GM12801 (cell line): Measurements from ENCODE around the gene SNX24.

ENCODE experiments used
- TF ChIP-seq, protein P1 (sequence below): IDR thresholded peaks from one replicate; pipeline ENCODE4 v1.5.1; 2011; ENCODE audit warnings: control low read depth; ENCODE audit not compliant: insufficient read length; ENCODE audit errors: extremely low read depth

The SNX24 gene

GRCh38 chr5:123028222-123028621, 182.8 kb downstream of the SNX24 start:
- TF ChIP-seq, protein P1, sequence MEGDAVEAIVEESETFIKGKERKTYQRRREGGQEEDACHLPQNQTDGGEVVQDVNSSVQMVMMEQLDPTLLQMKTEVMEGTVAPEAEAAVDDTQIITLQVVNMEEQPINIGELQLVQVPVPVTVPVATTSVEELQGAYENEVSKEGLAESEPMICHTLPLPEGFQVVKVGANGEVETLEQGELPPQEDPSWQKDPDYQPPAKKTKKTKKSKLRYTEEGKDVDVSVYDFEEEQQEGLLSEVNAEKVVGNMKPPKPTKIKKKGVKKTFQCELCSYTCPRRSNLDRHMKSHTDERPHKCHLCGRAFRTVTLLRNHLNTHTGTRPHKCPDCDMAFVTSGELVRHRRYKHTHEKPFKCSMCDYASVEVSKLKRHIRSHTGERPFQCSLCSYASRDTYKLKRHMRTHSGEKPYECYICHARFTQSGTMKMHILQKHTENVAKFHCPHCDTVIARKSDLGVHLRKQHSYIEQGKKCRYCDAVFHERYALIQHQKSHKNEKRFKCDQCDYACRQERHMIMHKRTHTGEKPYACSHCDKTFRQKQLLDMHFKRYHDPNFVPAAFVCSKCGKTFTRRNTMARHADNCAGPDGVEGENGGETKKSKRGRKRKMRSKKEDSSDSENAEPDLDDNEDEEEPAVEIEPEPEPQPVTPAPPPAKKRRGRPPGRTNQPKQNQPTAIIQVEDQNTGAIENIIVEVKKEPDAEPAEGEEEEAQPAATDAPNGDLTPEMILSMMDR: no peak

DNA sequence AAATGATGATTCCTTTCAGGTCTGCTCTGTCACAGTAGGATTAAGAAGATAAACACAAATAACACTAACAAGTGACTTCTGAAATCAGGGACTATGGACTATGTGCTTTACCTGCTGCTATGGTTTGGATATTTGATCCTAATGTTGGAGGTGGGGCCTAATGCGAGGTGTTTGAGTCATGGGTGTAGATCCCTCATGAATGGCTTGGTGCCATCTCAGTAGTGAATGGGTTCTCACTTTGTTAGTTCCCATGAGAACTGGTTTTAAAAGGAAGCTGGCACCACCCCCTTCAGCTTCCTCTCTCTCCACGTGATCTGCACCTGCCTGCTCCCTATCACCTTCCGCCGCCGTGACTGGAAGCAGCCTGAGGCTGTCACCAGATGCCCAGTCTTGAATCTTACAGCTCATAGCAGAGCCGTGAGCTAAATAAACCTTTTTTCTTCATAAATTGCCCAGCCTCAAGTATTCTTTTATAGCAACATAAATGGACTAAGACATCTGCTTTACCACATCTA, 187.8 kb downstream of the SNX24 start:
- TF ChIP-seq, protein P1: no peak

DNA sequence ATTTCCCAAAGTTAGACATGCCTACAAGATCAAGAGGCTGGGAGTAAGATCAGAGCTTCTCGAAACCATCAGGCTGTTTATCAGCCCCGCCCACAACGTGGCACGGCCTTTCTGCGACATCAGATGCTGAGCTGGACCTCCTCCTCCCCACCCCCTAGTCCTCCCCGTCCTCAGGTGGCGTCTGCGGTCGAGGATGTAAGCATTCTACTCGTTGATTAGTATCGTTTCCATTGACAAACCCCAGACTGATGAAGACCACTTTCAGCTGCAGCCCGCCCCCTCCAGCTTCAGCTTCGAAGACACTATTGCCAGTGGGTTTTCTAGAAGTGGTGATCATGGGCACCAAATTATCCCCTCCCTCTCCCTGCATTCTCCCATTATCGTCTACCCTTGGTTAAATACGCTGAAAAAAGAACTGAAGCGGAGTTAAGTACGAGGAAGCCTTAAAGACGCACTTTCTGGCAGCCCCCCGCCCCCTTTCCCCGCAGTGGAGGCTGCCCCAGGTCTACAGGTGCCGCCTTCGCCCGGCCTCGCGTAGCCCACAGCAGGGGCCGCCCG, 190.0 kb downstream of the SNX24 start:
- TF ChIP-seq, protein P1: no peak

DNA sequence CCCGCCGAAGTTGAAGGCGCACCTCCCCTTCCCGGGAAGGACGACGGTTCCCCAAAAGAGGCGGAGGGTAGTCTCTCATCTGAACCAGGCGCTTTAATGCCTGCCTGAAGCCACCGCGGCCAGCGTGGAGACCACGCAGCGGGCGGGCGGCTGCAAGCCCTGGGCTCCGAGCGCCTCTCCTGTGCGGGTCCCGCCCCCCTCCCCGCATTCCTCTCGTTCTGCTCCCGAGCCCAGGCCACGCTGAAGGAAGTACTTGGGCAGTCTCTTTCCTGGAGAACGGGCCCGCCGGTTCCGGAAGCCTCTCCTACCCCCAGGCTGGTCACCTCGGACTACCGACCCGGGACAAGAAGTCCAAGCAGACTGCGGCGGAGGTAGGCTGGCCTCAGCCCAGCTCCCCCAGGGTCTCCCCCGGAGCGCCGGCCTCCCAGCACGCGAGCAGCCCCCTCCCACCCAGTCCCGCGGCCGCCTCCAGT, 190.5 kb downstream of the SNX24 start:
- TF ChIP-seq, protein P1: no peak

DNA sequence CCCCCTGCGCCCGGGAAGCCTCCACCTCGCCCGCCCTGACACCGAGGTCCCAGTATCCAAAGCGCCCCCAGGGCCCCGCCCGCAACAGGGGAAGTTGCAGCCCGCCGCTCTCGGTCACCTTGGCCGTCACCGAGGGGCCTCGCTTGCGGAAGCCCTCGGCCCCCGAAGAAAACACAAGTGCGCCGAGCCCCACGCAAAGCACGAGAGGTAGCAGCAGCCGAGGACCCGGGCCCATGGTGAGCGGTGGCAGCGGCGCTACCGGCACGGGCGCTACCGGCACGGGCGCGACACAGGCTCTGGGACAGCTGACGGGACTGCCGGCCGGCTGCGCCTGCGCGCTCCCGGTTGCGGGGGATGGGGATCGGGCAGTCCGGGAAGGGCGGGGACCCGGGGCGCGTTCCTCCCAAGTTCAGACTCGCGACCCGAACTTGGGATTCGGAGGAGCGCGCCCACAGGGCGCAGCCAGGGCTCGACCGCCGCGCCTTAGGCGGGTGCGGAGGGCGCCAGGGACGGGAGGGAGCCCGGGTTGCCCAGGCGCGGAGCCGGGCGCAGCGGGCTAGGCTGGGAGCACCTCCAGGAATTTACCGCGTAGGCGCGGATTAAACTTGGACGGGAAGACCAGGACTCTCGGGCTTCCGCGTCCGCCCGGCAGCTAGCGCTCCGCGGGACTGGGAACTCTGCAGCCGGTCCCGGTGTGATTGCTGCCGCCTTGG, 191.1 kb downstream of the SNX24 start, which contains the start of gene PPIC:
TSS of gene PPIC (minus strand) at position 335 of the 713 bp plus-strand sequence. CDS start at position 235, 100 bp downstream.
- TF ChIP-seq, protein P1: no peak

GRCh38 chr5:123037104-123037418, 191.6 kb downstream of the SNX24 start:
- TF ChIP-seq, protein P1: no peak

- TF ChIP-seq, protein P1: no peak
These were observed 194.3 kb downstream of the SNX24 start for GRCh38 chr5:123039673-123040072.
